Measurements from ENCODE around the gene TMEM244. TPM values are rescaled to one million over a fixed set of nuclear protein-coding genes. Genes with fewer than 3 reads are reported as not detected.

Gene TMEM244
- total RNA-seq, 1 donor from 2014 or later: not detected

- Histone ChIP-seq H3K9ac (ENCODE audit: low read length) (no peak overlapping the region), H3K36me3 (ENCODE audit: insufficient read depth, low read length) (no peaks in the 10 kb centered on the region), H3K4me1 (ENCODE audit: insufficient read depth, low read length) (peaks cover 14% of the 10 kb centered on the region), H3K9me3 (ENCODE audit: insufficient read depth, low read depth, low read length) (no peaks in the 10 kb centered on the region), H3K79me2 (ENCODE audit: insufficient read depth, low read length) (no peaks in the 10 kb centered on the region), H4K20me1 (ENCODE audit: insufficient read depth, low read length) (no peaks in the 10 kb centered on the region), H3K27me3 (ENCODE audit: insufficient read depth, low read length) (no peaks in the 10 kb centered on the region), H2AFZ (ENCODE audit: low read depth, low read length) (no peak overlapping the region), H3K4me3 (ENCODE audit: insufficient read depth, low read depth, low read length) (no peak overlapping the region), H3K27ac (ENCODE audit: low read depth, low read length) (no peak overlapping the region), H3K4me2 (ENCODE audit: low read length) (no peak overlapping the region)
- TF ChIP-seq EZH2 (IDR thresholded peaks at IDR 0.05; ENCODE audit: insufficient read depth, low read length): no peak
- TF ChIP-seq CTCF (IDR thresholded peaks at IDR 0.05; ENCODE audit: insufficient read depth, low read depth, low read length): peak; percentile 43
- Mint-ChIP-seq H3K9me3 (ENCODE audit: unreplicated experiment) (no peaks in the 10 kb centered on the region), H3K36me3 (ENCODE audit: low read depth, unreplicated experiment) (no peaks in the 10 kb centered on the region), H3K4me3 (ENCODE audit: unreplicated experiment) (no peak overlapping the region), H3K4me1 (ENCODE audit: low read depth, unreplicated experiment) (peaks cover 11% of the 10 kb centered on the region), H3K27me3 (ENCODE audit: low read depth, unreplicated experiment) (no peaks in the 10 kb centered on the region), H3K27ac (ENCODE audit: unreplicated experiment) (no peak overlapping the region)
- DNase-seq (ENCODE audit: low read depth): peak; percentile 20
- FAIRE-seq: no peak
These were observed 32.5 kb upstream of the TMEM244 start for GRCh38 chr6:129893640-129894039.

- peak overlapping the region; percentile 62 for H3K4me2 ChIP-seq (ENCODE audit: low read length)
- H4K20me1 ChIP-seq (ENCODE audit: insufficient read depth, low read length): no peaks in the 10 kb centered on the region
- no peak for TF ChIP-seq CTCF (IDR thresholded peaks at IDR 0.05; ENCODE audit: insufficient read depth, low read depth, low read length)
- TF ChIP-seq EZH2 (IDR thresholded peaks at IDR 0.05; ENCODE audit: insufficient read depth, low read length): no peak
- no peak overlapping the region for H3K4me3 ChIP-seq (ENCODE audit: insufficient read depth, low read depth, low read length)
- no peaks in the 10 kb centered on the region for H3K27me3 ChIP-seq (ENCODE audit: insufficient read depth, low read length)
- Mint-ChIP-seq H3K27me3 (ENCODE audit: low read depth, unreplicated experiment) (no peaks in the 10 kb centered on the region), H3K36me3 (ENCODE audit: low read depth, unreplicated experiment) (no peaks in the 10 kb centered on the region), H3K4me1 (ENCODE audit: low read depth, unreplicated experiment) (peaks cover 11% of the 10 kb centered on the region), H3K4me3 (ENCODE audit: unreplicated experiment) (no peak overlapping the region), H3K9me3 (ENCODE audit: unreplicated experiment) (no peaks in the 10 kb centered on the region), H3K27ac (ENCODE audit: unreplicated experiment) (peak overlapping the region; percentile 35)
- no peak overlapping the region for H3K9ac ChIP-seq (ENCODE audit: low read length)
- H3K27ac ChIP-seq (ENCODE audit: low read depth, low read length): peak overlapping the region; percentile 75
- H3K4me1 ChIP-seq (ENCODE audit: insufficient read depth, low read length): peaks cover 14% of the 10 kb centered on the region
- H2AFZ ChIP-seq (ENCODE audit: low read depth, low read length): peak overlapping the region; percentile 28
- H3K9me3 ChIP-seq (ENCODE audit: insufficient read depth, low read depth, low read length): no peaks in the 10 kb centered on the region
- FAIRE-seq: no peak
- H3K79me2 ChIP-seq (ENCODE audit: insufficient read depth, low read length): no peaks in the 10 kb centered on the region
- H3K36me3 ChIP-seq (ENCODE audit: insufficient read depth, low read length): no peaks in the 10 kb centered on the region
- no peak for DNase-seq (ENCODE audit: low read depth)
These were observed 29.6 kb upstream of the TMEM244 start for GRCh38 chr6:129890701-129891100.

GRCh38 chr6:129890164-129890563 is 29.0 kb upstream of the TMEM244 start:
- H3K27ac Mint-ChIP-seq (ENCODE audit: unreplicated experiment): peak overlapping the region; percentile 35
- peak overlapping the region; percentile 62 for H3K4me2 ChIP-seq (ENCODE audit: low read length)
- peak; percentile 77 for DNase-seq (ENCODE audit: low read depth)

More at GRCh38 chr6:129890164-129890563, 29.0 kb upstream of the TMEM244 start:
- H3K27me3 Mint-ChIP-seq (ENCODE audit: low read depth, unreplicated experiment): no peaks in the 10 kb centered on the region
- Histone ChIP-seq H4K20me1 (ENCODE audit: insufficient read depth, low read length) (no peaks in the 10 kb centered on the region), H3K9me3 (ENCODE audit: insufficient read depth, low read depth, low read length) (no peaks in the 10 kb centered on the region), H3K36me3 (ENCODE audit: insufficient read depth, low read length) (no peaks in the 10 kb centered on the region), H3K4me1 (ENCODE audit: insufficient read depth, low read length) (peaks cover 14% of the 10 kb centered on the region), H3K79me2 (ENCODE audit: insufficient read depth, low read length) (no peaks in the 10 kb centered on the region), H3K4me3 (ENCODE audit: insufficient read depth, low read depth, low read length) (no peak overlapping the region), H3K27ac (ENCODE audit: low read depth, low read length) (peak overlapping the region; percentile 75), H2AFZ (ENCODE audit: low read depth, low read length) (peak overlapping the region; percentile 28), H3K27me3 (ENCODE audit: insufficient read depth, low read length) (no peaks in the 10 kb centered on the region), H3K9ac (ENCODE audit: low read length) (peak overlapping the region; percentile 36)
- no peaks in the 10 kb centered on the region for H3K36me3 Mint-ChIP-seq (ENCODE audit: low read depth, unreplicated experiment)
- peaks cover 11% of the 10 kb centered on the region for H3K4me1 Mint-ChIP-seq (ENCODE audit: low read depth, unreplicated experiment)
- H3K9me3 Mint-ChIP-seq (ENCODE audit: unreplicated experiment): no peaks in the 10 kb centered on the region
- H3K4me3 Mint-ChIP-seq (ENCODE audit: unreplicated experiment): no peak overlapping the region
- no peak for TF ChIP-seq CTCF (IDR thresholded peaks at IDR 0.05; ENCODE audit: insufficient read depth, low read depth, low read length)
- TF ChIP-seq EZH2 (IDR thresholded peaks at IDR 0.05; ENCODE audit: insufficient read depth, low read length): no peak
- FAIRE-seq: peak; percentile 34
